Regular cardiac myocyte (primary cell): ENCODE measurements around the gene SCAMP2. TPM values are rescaled to one million over a fixed set of nuclear protein-coding genes. Genes with fewer than 3 reads are reported as not detected.

Source experiments
- total RNA-seq: library from RNA; depleted of rRNA; stranded (reverse); fragments of >200 nt; gene quantifications from 2 replicates; pipeline ENCODE4 v1.2.3, GENCODE V29; 2014

The SCAMP2 gene
- total RNA-seq = 20.9 and 39.1 TPM in 2 replicates

GRCh38 chr15:74873036-74873755 is at the start of gene SCAMP2:
Gene SCAMP2, minus strand, starts transcription at chr15:74873365. Its CDS starts 110 bp downstream, at chr15:74873255.

DNA sequence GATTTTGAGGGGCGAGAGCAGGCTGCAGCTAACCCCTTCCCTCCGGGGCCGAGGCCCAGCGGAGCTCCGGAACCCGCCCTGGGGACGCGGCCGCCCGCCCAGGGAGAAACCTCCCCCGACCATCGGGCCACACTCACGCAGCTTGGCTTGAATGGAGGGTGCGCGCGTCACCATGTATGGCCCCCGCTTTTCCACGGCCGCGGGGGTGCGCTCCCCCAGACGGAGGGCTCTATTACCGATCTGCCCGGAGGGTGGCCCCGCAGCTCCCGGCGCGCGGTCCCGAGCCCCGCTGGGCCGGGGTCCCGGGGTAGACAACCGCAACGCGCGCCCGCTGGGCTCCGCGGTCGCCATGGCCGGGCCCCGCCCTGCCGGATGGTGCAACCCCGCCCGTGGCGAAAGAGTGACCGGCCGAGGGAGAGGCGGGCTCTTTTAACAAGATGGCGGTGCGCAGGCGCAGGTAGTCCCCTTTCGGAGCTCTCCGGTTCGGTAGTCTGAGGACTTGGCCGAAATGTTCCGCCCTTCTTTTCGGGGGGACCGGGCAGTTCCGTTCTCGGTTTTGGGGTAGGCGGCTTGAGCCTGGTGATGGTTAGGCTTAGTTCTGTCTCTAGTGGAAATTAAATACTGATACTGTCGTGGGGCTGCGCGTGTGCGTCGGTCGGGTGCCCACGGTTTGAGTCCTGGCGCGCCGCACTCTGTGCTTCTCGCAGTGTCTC is 33.4 kb upstream of the SCAMP2 start, which contains the start of gene FAM219B:
TSS of gene FAM219B (minus strand) at position 402 of the 713 bp plus-strand sequence. CDS start at position 351, 51 bp downstream.

GRCh38 chr15:74889883-74890664 is 16.9 kb upstream of the SCAMP2 start, which contains the start of gene MPI:
Gene MPI, plus strand, starts transcription at chr15:74890042. Its CDS starts 32 bp downstream, at chr15:74890074.

GRCh38 chr15:74842581-74843444 is 30.4 kb downstream of the SCAMP2 start, which contains the start of gene ULK3:
Gene ULK3, minus strand, starts transcription at chr15:74843156. Its CDS starts 51 bp downstream, at chr15:74843105.

GRCh38 chr15:74826364-74826819 is 46.8 kb downstream of the SCAMP2 start, which contains the start of gene CPLX3:
Gene CPLX3, plus strand, starts transcription at chr15:74826627. Its CDS starts 77 bp downstream, at chr15:74826704.

DNA sequence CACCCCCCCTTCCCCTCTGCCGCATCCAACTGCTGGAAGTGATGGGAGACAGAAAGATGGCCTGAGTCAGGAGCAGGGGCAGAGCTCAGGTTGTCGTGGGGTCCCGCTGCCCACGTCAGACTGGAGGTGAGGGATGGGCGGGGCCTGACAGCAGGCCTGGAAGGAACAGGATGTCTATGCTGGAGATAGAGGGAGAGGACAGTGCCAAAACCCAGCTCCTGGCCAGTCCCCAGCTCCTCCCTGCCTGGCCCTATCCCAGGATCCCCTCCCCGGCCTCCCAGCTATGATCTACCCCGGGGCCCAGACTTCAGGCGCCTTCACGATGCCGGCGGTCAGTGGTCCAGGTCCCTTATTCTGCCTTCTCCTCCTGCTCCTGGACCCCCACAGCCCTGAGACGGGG is 60.6 kb downstream of the SCAMP2 start, which contains the start of gene LMAN1L:
TSS of gene LMAN1L (plus strand) at position 303 of the 400 bp plus-strand sequence. CDS start at position 323, 20 bp downstream.

Other genes with a start within 250 kb of the SCAMP2 start
- 13.5 and 21.5 TPM in 2 replicates for gene EDC3, start 177.3 kb downstream of the SCAMP2 start, total RNA-seq
- 0.19 and 2.5 TPM in 2 replicates for gene CYP1A1, start 147.8 kb downstream of the SCAMP2 start, total RNA-seq
- gene CYP1A2, start 124.5 kb downstream of the SCAMP2 start, total RNA-seq = not detected in 2 replicates
- gene CSK, start 91.3 kb downstream of the SCAMP2 start, total RNA-seq = 12.1 and 30.5 TPM in 2 replicates
- gene LMAN1L, start 60.5 kb downstream of the SCAMP2 start, total RNA-seq = not detected in 2 replicates
- gene CPLX3, start 46.7 kb downstream of the SCAMP2 start, total RNA-seq = not detected in 2 replicates
- 13.5 and 16.3 TPM in 2 replicates for gene ULK3, start 30.2 kb downstream of the SCAMP2 start, total RNA-seq
- gene MPI, start 16.7 kb upstream of the SCAMP2 start, total RNA-seq = 63.1 and 73.9 TPM in 2 replicates
- gene FAM219B, start 33.5 kb upstream of the SCAMP2 start, total RNA-seq = 26.3 and 72.2 TPM in 2 replicates
- 24.8 and 61.7 TPM in 2 replicates for gene COX5A, start 64.7 kb upstream of the SCAMP2 start, total RNA-seq
- gene RPP25, start 83.4 kb upstream of the SCAMP2 start, total RNA-seq = 13.4 and 14.1 TPM in 2 replicates
- gene SCAMP5, start 122.2 kb upstream of the SCAMP2 start, total RNA-seq = 2.3 and 4.0 TPM in 2 replicates
- 9.0 and 11.5 TPM in 2 replicates for gene PPCDC, start 150.2 kb upstream of the SCAMP2 start, total RNA-seq